HG03342 (cell line): ENCODE measurements around the gene SMLR1.
A peak's percentile ranks its signal among the peaks of the same experiment; 100 is the strongest.

Experiments used
- ATAC-seq: cut with Tn5 transposase; IDR thresholded peaks from one replicate; pipeline ENCODE4 v1.9.1; 2021; ENCODE audit warnings: mild to moderate bottlenecking, moderate library complexity; ENCODE audit not compliant: unreplicated experiment

The SMLR1 gene

DNA sequence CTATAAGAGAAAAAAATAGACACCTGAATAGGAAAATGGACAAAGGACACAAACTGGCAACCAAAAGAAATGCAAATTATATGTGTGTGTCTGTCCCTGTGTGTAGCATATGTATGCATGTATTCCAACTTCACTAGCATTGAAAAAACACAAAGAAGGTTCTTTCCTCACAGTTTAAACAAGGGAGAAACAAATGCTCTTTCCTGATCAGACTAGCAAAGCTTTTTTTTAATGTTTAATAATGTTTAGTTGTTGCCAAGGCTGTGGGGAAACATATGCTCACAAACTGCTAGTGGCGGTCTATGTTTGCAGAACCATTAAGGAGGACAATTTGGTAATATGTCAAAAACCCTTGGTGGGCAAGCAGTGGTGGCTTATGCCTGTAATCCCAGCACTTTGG lies 22.4 kb downstream of the SMLR1 start:
- no peak for ATAC-seq

DNA sequence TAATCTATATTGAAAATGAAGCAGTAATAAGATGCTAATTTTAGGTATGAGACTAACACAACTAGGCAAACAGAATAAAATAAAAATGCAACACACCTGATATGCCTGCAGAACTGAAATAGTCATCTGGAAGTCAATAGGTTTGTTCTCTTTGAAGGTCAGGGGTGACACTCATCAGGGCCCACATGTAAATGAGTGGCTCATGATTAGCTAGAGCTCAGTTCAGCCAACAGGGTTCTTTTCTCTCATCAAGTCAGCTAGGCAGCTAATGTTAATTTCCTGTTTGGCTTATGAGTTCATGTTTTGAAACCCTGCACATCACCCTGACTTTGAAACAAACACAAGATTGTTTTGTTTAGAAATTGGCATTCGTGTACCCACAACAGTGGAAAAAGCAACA lies 23.8 kb downstream of the SMLR1 start:
- no peak for ATAC-seq

- no peak for ATAC-seq
Measured at GRCh38 chr6:130852844-130853554, 25.8 kb downstream of the SMLR1 start.

GRCh38 chr6:130853555-130854183 lies 26.5 kb downstream of the SMLR1 start:
- no peak for ATAC-seq

DNA sequence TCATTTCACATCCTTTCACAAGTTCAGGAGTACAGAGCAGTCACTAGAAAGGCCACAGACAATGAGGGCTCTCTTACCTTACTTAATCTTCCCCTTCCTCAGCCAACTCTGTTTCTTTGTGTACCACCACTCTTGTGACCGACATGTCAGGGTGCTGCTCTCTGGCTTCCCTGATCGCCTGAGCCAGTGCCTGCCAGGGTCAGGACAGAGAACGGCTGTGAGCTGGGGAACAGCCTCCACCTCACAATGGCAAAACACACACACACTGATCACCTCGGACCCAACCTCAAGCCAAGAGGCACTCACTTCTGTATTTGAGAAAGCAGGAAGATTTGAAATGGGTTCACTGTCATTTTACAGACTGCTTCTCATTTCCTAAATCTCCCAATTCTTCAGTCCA lies 30.8 kb downstream of the SMLR1 start:
- no peak for ATAC-seq

DNA sequence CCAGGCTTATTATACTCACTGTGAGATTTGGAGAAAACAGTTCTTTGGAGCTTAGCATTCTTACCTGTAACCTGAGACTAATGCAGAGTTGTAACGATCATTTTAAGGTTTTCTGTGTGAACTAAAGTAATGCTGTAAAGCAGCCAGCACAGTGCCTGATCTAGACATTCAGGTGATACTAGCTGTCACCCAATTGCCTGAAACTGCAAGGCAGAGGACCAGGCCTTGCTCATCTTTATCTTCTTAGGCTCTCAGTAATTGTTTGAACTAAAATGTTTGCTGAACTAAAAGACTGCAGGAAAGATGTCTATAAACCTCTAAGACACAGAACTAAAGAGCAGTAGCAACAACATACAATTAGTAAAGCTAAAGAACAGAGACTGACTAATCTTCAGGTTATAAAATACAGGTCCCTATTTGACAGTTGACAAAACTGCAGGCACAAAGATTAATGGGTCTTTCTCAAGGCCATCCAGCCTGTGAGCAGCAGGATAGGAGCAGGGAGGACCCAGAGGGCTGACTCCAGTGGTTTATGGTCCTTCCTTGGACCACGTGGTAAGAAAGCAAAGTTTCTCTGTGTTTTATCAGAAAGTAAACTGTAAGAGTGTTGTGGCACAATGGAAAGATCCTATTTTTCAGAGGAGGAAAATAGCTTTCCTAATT lies 31.4 kb downstream of the SMLR1 start:
- no peak for ATAC-seq

DNA sequence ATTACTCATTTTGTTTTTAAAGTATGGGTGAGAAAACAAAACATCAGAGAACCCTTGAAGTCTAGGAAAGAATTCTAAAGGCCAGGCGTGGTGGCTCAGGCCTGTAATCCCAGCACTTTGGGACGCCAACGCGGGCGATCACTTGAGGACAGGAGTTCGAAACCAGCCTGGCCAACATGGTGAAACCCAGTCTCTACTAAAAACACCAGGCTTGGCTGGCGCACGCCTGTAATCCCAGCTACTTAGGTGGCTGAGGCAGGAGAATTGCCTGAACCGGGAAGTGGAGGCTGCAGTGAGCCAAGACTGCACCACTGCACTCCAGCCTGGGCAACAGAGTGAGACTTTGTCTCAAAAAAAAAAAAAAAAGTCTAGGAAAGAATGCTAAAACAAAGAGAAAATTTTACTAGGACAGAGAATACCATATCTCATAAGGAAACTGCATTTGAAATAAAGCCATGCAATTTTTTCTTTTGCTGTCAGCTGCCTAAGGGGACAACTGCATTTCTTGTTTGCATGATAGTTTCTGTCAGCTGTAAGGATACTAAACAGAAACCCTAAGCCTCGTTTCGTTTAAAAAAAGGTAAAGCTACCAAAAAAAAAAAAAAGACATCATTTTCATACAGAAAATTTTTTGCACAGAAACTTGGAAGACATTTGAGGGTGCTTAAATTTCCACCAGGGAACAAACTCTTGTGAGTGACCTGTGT lies 32.1 kb downstream of the SMLR1 start:
- ATAC-seq, result no peak

DNA sequence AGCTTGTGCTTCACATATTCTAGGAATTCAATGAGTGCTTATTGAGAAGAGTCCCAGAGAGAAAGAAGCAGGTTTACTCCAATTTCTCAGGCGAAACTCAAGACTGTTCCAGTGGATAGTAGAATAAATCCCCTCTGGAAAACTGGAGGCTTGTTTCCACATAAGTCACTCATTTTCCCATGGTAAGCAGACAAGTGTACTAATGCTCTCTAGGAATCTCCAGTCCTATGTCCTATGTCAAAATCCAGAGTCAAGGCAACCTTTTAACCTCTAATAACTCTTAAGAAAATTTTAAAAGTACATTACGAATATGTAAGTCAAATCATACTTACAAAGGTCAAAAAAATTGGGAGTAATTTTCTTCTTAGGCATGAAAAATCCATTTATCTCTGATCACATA lies 35.2 kb downstream of the SMLR1 start:
- no peak for ATAC-seq

GRCh38 chr6:130863415-130864230 lies 36.4 kb downstream of the SMLR1 start:
- ATAC-seq, result no peak

DNA sequence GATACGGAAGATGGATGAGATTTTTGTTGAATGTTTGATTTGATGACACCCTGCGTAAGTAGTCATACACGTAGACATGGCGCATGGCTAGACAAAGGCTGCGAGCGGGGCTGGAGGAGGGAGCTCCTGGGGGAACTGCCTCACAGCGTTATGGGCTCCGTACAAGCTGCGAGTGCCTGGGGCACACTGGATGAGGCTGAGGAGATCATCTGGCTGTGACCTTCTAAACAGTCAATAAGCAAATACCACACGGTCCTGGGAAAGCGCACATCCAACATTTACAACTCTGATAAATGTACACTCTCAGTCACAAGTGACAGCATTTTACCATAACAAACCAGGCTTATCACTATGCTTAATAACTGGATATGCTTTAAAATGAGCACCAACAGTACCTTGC lies 37.1 kb downstream of the SMLR1 start:
- ATAC-seq, result no peak

GRCh38 chr6:130865793-130866192 lies 38.6 kb downstream of the SMLR1 start:
- no peak for ATAC-seq

GRCh38 chr6:130869681-130870080 lies 42.5 kb downstream of the SMLR1 start:
- ATAC-seq, result no peak

GRCh38 chr6:130870179-130870880 lies 43.1 kb downstream of the SMLR1 start:
- no peak for ATAC-seq

GRCh38 chr6:130872250-130873095 lies 45.3 kb downstream of the SMLR1 start:
- ATAC-seq, result peak; percentile 69

DNA sequence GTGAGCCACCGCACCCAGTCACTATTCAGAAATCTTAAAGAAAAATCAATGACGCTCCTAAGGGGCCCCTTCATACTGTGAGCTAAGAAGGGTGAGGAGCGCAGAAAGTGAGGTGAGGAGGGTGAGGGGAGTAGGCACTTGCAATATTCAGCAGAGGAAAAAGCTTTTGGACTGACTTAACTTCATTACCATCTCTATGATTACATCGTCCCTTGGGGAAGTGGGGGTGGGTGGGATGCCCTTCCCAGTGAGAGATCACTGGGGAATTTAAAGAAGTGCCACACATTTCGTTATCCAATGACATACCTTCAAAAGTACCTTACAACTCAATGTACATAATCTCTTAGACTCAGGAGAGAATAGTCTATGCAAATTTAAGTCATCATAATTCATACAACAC lies 46.5 kb downstream of the SMLR1 start:
- no peak for ATAC-seq

- no peak for ATAC-seq
Measured at GRCh38 chr6:130879826-130880225, 52.6 kb downstream of the SMLR1 start.

- ATAC-seq, result no peak
Measured at GRCh38 chr6:130882370-130882769, 55.2 kb downstream of the SMLR1 start.

- peak; percentile 94 for ATAC-seq
Measured at GRCh38 chr6:130885392-130886192, 58.4 kb downstream of the SMLR1 start.
